Measurements from ENCODE around the gene JADE2. TPM values are rescaled to one million over a fixed set of nuclear protein-coding genes. Genes with fewer than 3 reads are reported as not detected.
"Not testable (repeated sequence)": the region's sequence is repeated elsewhere in the genome, so short reads cannot be mapped to it uniquely, and the experiment has no call there.

JADE2 gene
- total RNA-seq, 1 experiment from 2014 or later = 18.4 TPM

DNA sequence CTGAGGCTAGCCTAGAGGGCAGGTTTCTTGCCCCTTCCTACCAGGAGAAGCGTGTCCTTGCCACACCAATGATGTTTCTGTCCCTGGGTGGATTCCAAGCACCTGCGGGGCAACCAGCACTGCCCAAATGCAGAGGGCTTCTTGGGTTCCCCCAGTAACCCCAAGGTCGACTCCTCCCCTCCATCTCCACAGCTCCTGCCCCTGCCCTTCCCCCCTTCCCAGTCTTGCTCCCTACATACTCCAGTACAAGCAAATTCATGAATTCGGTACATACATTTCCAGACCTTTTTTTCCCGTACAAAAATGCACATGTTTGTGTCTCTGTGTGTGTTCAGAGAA is 12.8 kb upstream of the JADE2 start:
- no TSS peak for BruUV-seq (replicated peaks)
- POLR2A ChIA-PET (ENCODE audit: low non-redundant PET) = no interaction called here
- no peak overlapping the region for H3K4me3 ChIP-seq (ENCODE audit: low read depth, low read length, poor library complexity, severe bottlenecking)
- no peak for DNase-seq (ENCODE audit: low spot score)
- TF ChIP-seq, protein P1, sequence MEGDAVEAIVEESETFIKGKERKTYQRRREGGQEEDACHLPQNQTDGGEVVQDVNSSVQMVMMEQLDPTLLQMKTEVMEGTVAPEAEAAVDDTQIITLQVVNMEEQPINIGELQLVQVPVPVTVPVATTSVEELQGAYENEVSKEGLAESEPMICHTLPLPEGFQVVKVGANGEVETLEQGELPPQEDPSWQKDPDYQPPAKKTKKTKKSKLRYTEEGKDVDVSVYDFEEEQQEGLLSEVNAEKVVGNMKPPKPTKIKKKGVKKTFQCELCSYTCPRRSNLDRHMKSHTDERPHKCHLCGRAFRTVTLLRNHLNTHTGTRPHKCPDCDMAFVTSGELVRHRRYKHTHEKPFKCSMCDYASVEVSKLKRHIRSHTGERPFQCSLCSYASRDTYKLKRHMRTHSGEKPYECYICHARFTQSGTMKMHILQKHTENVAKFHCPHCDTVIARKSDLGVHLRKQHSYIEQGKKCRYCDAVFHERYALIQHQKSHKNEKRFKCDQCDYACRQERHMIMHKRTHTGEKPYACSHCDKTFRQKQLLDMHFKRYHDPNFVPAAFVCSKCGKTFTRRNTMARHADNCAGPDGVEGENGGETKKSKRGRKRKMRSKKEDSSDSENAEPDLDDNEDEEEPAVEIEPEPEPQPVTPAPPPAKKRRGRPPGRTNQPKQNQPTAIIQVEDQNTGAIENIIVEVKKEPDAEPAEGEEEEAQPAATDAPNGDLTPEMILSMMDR (conservative IDR thresholded peaks at IDR 0.05; ENCODE audit: low read depth, low read length) = no peak
- TF ChIP-seq EZH2 (IDR thresholded peaks at IDR 0.05; ENCODE audit: borderline replicate concordance, low read depth, low read length, poor library complexity, severe bottlenecking) = no peak
- H3K27me3 ChIP-seq (replicated peaks; ENCODE audit: insufficient read depth, low read depth, low read length, poor library complexity) = no peaks in the 10 kb centered on the region
- H3K27ac ChIP-seq (ENCODE audit: low read depth, low read length, poor library complexity, severe bottlenecking) = no peak overlapping the region
- CTCF ChIA-PET = no interaction called here
- no peaks in the 10 kb centered on the region for H3K9me3 ChIP-seq (ENCODE audit: low read depth, low read length, poor library complexity, severe bottlenecking)
- H3K36me3 ChIP-seq (ENCODE audit: insufficient read depth, low read length, poor library complexity, severe bottlenecking) = no peaks in the 10 kb centered on the region
- no peaks in the 10 kb centered on the region for H3K4me1 ChIP-seq (ENCODE audit: insufficient read depth, low read length, poor library complexity, severe bottlenecking)
- intact Hi-C loops (cut with micrococcal nuclease; ENCODE audit: unreplicated experiment) = no loop called here

DNA sequence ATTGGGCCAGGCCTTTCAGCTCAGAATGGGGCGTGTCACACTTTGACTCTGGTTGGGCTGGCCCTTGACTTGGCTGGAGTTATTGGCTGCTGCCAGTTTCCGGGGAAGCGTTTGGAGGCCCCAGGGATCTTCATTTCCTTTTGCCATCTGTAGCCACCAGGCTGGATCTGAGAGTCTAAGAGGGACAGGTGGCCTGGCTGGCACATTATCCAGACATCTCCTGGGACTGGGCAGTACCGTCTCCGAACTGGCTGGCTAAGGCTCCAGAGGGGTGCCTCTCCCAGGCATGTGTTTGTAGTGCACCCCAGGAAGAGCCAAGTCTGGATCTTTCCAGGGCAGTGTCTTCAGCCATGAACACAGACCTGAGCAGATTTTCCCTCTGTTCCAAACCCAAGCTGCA is 9.7 kb upstream of the JADE2 start:
- intact Hi-C loops (cut with micrococcal nuclease; ENCODE audit: unreplicated experiment) = no loop called here
- Histone ChIP-seq H3K36me3 (ENCODE audit: insufficient read depth, low read length, poor library complexity, severe bottlenecking) (no peaks in the 10 kb centered on the region), H3K4me1 (ENCODE audit: insufficient read depth, low read length, poor library complexity, severe bottlenecking) (no peaks in the 10 kb centered on the region), H3K27ac (ENCODE audit: low read depth, low read length, poor library complexity, severe bottlenecking) (no peak overlapping the region), H3K9me3 (ENCODE audit: low read depth, low read length, poor library complexity, severe bottlenecking) (no peaks in the 10 kb centered on the region), H3K4me3 (ENCODE audit: low read depth, low read length, poor library complexity, severe bottlenecking) (no peak overlapping the region), H3K27me3 (replicated peaks; ENCODE audit: insufficient read depth, low read depth, low read length, poor library complexity) (no peaks in the 10 kb centered on the region)
- CTCF ChIA-PET = no interaction called here
- TF ChIP-seq, protein P1 (conservative IDR thresholded peaks at IDR 0.05; ENCODE audit: low read depth, low read length) = no peak
- no peak for TF ChIP-seq EZH2 (IDR thresholded peaks at IDR 0.05; ENCODE audit: borderline replicate concordance, low read depth, low read length, poor library complexity, severe bottlenecking)
- DNase-seq (ENCODE audit: low spot score) = no peak
- POLR2A ChIA-PET (ENCODE audit: low non-redundant PET) = no interaction called here
- BruUV-seq (replicated peaks) = no TSS peak

DNA sequence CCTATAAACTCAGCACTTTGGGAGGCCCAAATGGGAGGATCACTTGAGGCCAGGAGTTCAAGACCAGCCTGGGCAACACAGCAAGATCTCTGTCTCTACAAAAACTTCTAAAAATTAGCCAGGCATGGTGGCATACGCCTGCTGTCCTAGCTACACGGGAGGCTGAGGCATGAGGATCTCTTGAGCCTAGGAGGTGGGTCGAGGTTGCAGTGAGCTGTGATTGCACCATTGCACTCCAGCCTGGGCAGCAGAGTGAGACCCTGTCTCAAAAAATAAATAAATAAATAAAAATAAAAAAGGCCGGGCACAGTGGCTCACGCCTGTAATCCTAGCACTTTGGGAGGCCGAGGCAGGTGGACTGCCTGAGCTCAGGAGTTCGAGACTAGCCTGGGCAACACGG is 8.5 kb upstream of the JADE2 start:
- H3K27ac ChIP-seq (ENCODE audit: low read depth, low read length, poor library complexity, severe bottlenecking); DNase-seq (ENCODE audit: low spot score); H3K27me3 ChIP-seq (replicated peaks; ENCODE audit: insufficient read depth, low read depth, low read length, poor library complexity); H3K36me3 ChIP-seq (ENCODE audit: insufficient read depth, low read length, poor library complexity, severe bottlenecking); H3K9me3 ChIP-seq (ENCODE audit: low read depth, low read length, poor library complexity, severe bottlenecking); BruUV-seq (replicated peaks); H3K4me1 ChIP-seq (ENCODE audit: insufficient read depth, low read length, poor library complexity, severe bottlenecking); H3K4me3 ChIP-seq (ENCODE audit: low read depth, low read length, poor library complexity, severe bottlenecking); CTCF ChIA-PET; intact Hi-C loops (cut with micrococcal nuclease; ENCODE audit: unreplicated experiment); POLR2A ChIA-PET (ENCODE audit: low non-redundant PET): not testable (repeated sequence)

DNA sequence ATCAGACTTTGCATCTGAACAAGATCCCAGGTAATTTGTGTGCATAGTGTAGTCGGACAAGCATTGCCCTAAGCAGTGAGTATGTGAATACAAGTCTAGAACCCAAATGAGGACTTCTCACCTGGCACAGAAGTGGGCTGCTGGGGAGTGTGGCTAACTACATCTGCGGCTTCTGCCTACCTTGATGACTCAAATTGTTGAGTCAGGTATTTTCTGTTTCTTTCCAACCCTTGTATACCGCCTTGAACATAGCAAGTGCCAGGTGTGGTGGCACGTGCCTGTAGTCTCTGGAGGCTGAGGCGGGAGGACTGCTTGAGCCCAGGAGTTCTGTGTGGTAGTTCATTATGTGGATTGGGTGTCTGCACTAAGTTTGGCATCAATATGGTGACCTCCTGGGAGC is 7.9 kb upstream of the JADE2 start:
- Histone ChIP-seq H3K4me1 (ENCODE audit: insufficient read depth, low read length, poor library complexity, severe bottlenecking) (no peaks in the 10 kb centered on the region), H3K27me3 (replicated peaks; ENCODE audit: insufficient read depth, low read depth, low read length, poor library complexity) (no peaks in the 10 kb centered on the region), H3K27ac (ENCODE audit: low read depth, low read length, poor library complexity, severe bottlenecking) (no peak overlapping the region), H3K9me3 (ENCODE audit: low read depth, low read length, poor library complexity, severe bottlenecking) (no peaks in the 10 kb centered on the region), H3K4me3 (ENCODE audit: low read depth, low read length, poor library complexity, severe bottlenecking) (no peak overlapping the region), H3K36me3 (ENCODE audit: insufficient read depth, low read length, poor library complexity, severe bottlenecking) (no peaks in the 10 kb centered on the region)
- no peak for TF ChIP-seq EZH2 (IDR thresholded peaks at IDR 0.05; ENCODE audit: borderline replicate concordance, low read depth, low read length, poor library complexity, severe bottlenecking)
- TF ChIP-seq, protein P1 (conservative IDR thresholded peaks at IDR 0.05; ENCODE audit: low read depth, low read length) = no peak
- ChIA-PET CTCF (no interaction called here), POLR2A (ENCODE audit: low non-redundant PET) (no interaction called here)
- no TSS peak for BruUV-seq (replicated peaks)
- DNase-seq (ENCODE audit: low spot score) = no peak
- intact Hi-C loops (cut with micrococcal nuclease; ENCODE audit: unreplicated experiment) = no loop called here

Data from A673 (cell line).